Stimulated activated CD4-positive, alpha-beta T cell treated with anti-CD3 and anti-CD28 coated beads, Interleukin-15, amount 100 ng/mL, for 24 hours (primary cell): ENCODE measurements around the gene ANGPTL8.

Source experiments
- DNase-seq: peaks from one replicate; pipeline ENCODE4 v3.0.0-alpha.2; 2020

ANGPTL8 gene

DNA sequence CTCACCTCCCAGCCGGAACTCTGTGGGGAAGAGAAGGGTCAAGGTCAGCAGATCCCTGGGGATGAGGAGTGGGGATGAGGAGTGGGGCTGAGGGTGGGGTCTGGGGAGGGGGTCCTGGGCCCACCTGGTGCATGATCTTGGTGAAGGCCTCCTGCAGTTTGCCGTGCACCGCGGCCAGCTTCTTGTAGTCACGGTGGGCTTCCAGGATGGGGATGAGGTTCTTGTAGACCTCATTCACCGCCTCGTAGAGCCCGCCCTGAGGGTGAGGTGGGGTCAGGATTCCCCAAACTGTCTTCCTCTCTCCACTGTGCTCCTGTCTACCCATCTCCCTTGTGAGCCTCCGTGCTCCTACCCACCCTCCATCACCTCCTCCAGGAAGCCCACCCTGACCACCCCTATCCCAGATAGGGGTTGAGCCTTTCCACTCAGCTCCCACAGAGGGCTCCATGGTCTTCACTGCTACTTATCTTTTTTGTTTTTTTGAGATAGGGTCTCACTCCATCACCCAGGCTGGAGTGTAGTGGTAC is 35.3 kb upstream of the ANGPTL8 start:
- DNase-seq: no peak

GRCh38 chr19:11204943-11205349 is 34.5 kb upstream of the ANGPTL8 start:
- no peak for DNase-seq

DNA sequence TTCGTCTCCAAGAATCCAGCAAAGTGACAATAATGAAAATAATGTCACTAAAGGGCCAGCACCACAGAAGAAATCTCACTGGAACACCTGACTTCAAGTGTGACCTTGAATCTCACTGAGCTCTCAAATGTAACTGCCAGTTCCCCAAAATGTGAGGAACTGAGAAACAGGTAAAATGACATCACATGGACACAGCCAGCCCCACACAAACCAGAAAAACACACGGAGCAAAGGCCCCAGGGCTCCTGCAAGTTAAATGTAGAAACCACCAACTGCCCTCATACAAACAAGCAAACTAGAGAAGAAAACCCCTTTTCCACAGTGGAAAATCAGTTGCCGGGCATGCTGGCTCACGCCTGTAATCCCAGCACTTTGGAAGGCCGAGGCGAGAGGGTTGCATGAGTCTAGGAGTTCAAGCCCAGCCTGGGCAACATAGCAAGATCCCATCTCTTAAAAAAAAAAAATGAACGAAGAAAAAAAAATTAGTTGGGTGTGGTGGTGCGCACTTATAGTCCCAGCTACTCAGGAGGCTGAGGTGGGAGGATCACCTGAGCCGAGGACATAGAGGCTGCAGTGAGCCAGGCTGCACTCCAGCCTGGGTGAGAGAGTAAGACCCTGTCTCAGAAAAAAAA is 33.4 kb upstream of the ANGPTL8 start:
- no peak for DNase-seq

DNA sequence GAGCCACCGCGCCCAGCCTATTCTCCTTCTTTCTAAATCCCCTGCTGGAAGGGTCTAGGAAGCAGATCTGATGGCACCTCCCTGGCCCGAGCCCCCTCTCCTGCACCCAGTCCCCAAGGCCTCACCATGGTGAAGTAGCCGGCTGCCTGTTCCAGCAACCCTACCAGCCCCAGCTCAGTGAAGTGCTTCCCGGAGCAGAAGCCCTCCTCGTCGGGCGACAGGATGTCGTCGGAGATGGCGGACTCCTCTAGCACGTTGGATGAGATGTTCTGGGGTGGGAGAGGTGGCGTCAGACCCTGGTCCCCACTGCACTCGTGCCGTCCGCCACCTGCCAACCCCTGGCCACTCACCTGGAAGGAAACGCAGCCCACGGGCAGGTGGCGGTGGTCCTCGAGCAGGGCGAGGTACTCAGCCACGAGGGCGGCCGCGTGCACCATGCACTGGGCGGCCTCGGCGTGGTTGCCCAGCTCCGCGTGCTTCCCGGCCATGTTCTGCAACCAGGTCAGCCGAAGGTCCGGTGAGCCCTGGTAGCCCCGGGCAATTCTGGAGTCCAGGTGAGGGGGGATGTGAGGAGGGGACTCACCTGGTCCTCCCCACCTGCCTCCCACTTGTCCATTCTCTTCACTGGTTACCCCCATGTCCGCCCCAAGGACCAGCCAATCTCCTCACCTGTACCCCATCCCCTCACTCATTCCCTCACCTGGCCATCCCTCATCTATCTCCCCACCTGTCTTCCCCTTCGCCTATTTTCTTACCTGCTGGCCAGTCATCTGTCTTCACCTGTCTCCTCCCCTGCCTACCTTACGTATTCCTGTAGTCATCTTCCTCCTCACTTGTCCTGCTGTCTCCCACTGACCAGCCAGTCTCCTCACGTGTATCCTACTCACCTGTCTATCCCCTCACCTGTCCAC is 30.6 kb upstream of the ANGPTL8 start:
- DNase-seq: no peak

GRCh38 chr19:11209839-11210655 is 29.4 kb upstream of the ANGPTL8 start:
- DNase-seq: no peak

- DNase-seq: no peak
These were observed 28.8 kb upstream of the ANGPTL8 start for GRCh38 chr19:11210656-11210928.

GRCh38 chr19:11214387-11214786 is 25.0 kb upstream of the ANGPTL8 start:
- DNase-seq: no peak

- DNase-seq: no peak
These were observed 18.3 kb upstream of the ANGPTL8 start for GRCh38 chr19:11221082-11221598.

DNA sequence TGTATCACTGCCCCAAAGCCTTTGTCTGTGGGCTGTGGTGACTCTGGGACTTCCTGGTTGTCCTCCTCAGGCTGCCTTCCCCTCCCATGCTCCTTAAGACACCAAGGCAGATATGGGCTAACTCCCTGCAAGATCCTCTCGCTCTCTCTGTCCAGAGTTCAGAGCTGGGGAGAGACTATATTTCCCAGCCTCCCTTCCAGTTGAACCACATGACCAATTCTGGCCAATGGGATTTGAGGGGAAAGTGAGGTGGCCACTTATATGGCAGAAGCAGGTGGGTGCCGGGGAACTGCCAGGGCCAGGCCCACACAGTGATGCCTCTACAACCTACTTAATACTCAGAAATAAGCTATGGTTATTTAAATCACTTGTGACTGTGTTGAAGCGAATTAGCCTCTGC is 16.2 kb upstream of the ANGPTL8 start:
- DNase-seq: no peak

GRCh38 chr19:11224429-11224828 is 15.0 kb upstream of the ANGPTL8 start:
- no peak for DNase-seq

DNA sequence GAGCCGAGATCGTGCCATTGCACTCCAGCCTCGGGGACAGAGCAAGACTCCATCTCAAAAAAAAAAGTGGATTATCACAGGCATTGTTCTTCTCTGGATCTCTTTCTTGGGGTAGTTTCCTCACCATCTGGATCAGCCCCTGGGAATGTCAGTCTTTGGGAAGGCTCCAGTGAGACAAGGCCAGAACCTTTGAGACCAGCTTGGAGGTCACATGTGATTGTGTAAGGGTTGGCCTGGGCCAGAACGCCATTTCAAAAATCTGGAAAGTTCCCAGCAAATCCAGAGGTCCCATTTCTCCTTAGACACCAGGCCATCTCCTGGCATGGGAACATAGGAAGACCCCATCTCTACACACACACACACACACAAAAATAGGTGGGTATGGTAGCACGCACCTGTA is 14.2 kb upstream of the ANGPTL8 start:
- no peak for DNase-seq

- no peak for DNase-seq
These were observed 13.6 kb upstream of the ANGPTL8 start for GRCh38 chr19:11225815-11226214.

DNA sequence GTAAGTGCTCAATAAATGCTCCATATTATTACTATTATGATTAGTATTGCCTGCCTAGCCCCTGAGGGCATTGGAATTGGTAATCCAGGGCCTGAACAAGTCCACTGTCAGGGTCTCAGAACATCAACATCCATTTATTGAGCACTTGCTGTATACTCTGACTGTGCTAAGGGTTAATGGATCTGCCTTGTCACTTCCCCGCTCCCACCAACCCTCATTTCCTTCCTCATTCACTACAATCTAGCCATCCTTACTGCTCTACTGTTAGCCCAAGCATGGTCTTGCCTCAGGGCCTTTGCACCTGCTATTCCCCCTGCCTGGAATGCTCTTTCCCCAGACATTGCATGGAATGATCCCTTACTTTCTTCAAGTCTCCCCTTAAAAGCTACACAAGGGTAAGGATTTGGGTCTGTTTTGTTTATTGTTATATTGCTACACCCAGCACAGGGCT is 12.7 kb upstream of the ANGPTL8 start:
- DNase-seq: no peak

- DNase-seq: peak; percentile 25
These were observed 12.1 kb upstream of the ANGPTL8 start for GRCh38 chr19:11227195-11227886.

DNA sequence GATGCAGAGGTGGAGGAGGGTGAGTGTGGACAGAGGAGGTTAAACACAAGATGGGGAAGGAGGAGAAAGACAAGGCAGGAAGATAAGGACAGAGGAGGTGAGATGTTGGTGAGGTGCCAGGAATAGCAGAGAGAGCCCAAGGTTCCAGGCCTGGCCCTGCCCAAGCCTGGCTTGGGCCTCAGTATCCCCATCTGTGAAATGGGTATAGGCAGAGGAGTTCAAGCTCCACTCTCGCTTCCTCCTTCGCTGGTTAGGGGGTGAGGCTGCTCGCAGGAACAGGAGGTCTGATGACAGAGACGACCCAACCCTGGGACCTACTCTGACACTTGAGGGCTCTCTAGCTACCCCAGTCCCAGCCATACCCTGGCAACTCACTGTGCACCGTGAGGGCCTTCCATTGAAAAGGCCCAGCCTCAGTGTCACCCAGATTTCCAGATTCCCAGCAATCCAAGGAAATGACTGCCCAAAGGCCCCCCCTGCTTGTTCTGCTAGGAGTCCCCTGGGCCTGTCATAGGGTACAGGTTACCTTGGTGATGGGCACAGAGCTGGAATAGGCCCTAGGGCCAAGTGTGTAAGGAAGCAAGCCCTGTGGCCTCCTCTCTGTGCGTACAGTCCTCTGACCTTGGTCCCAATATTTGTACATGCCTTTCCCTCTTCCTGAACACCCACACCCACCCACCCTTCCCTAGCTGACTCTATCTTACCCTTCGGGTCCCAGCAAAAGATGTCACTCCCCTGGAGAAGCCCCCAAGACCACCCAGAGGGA is 8.6 kb upstream of the ANGPTL8 start:
- DNase-seq: no peak

DNA sequence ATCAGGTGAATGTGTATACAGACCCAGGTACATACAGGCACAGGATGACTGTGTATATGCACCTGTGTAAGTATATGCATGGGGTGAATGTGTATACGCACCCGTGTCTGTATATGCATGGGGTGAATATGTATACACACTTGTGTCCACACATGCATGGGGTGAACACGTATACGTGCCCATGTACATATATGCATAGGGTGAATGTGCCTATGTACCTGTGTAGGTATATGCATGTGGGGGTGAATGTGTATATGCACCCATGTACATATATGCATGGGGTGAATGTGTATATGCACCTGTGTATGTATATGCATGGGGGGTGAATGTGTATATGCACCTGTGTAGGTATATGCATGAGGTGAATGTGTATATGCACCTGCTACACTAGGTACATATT is 6.9 kb upstream of the ANGPTL8 start:
- DNase-seq: no peak

DNA sequence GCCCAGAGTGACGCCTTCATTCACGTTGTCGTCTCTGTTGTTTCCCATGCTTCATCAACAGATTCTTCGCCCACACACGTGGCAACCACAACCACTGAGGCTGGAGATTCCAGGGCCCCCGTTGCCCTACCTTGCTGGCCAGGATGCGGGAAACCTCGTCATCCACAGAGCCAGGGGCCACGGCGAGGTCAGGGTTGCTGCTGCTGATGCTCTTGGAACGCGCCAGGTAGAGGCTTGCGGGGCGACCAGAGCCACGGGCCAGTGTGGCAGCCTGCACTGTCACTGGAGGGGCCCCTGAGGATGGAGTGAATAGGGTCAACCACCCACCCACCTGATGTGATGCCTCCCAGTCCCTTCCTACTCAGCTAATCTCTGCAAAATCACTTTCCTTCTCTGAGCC is 6.3 kb upstream of the ANGPTL8 start:
- no peak for DNase-seq

- no peak for DNase-seq
These were observed 4.8 kb upstream of the ANGPTL8 start for GRCh38 chr19:11234486-11235075.

DNA sequence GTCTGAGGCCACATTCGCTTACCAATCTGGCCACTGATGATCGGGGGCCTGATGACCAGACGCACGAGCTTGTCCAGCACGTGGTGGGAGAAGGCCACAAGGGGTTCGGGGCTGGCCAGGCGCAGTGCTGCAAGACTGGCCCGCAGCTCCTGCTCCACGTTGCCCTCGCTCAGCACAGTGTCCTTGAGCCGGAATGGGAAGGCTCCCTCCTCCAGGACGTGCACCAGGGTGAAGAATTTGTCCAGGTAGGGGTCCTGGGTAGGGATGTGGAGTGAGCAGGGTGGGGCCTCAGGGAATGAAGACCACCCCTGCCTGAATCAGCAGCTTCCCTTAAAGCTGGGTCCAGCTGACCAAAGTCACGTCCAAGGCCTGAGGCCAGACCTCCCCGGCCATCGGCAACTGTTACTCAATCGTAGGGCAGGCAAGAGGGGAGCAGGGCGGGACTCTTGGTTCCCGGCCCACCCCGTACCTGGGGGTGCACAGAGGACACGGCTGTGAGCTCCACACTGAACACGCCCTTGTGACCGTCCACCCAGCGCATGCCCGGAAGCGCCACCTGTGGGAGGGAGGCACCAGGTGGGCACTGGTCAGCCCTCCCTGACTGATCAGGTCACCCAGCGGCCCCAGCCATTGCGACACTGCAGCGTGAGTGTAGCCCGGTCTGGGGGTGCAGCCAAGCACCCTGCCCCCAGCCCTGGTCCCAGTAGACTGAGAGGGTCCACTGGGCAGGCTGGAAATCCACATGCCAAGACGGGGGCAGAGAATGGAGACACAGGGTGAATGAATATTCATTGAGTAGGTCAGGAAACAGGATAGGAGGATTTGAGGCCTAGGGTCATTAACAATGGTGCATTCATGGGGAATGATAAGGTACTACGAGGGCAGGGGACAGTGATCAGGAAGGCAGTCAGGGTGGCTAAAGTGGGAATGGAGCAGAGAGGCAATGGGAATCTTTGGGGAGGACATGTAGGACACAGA is 2.8 kb upstream of the ANGPTL8 start:
- no peak for DNase-seq

DNA sequence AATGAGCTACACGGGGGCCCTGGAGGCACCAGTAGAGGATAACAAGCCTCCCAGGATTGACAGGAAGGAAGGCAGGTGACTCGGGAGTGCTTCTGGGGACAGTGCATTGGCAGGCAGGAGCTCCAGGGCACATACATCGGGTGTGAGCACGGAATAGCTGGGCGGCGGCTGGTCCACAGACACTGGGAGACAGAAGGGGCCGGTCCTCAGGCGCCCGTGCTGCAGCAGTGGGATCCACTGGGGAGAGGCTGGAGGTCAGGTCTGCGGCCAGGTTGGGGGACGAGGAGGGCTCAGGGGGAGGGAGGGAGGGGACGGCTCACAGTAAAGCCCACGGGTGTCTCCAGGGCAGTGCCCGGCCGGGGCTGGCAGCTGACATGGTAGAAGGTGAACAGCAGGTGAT is 2.1 kb upstream of the ANGPTL8 start:
- DNase-seq: no peak
